Ovary (tissue), 3 donors: ENCODE data around the gene ZFPM1.

Experiments used
- CTCF ChIP-seq, 3 donors: fragments of 450-650 bp in 2 of 3; fragments of 200-600 bp in 1 of 3; IDR thresholded peaks; one replicate each; pipeline versions ENCODE4 v1.5.1 to v1.8.0; 2016 to 2022; ENCODE audit warnings: antibody characterized with exemption in 3 of 3, mild to moderate bottlenecking in 1 of 3
- EP300 ChIP-seq: sonication (generic); formaldehyde crosslinking; IDR thresholded peaks from one replicate; pipeline ENCODE4 v1.6.1; 2017; ENCODE audit warnings: antibody characterized with exemption
- POLR2A ChIP-seq: fragments of 450-650 bp; IDR thresholded peaks from one replicate; pipeline ENCODE4 v1.6.1; 2017; ENCODE audit warnings: antibody characterized with exemption, mild to moderate bottlenecking, moderate library complexity
- donor health status: DM: no; HTN: no; CAD: no.

DNA sequence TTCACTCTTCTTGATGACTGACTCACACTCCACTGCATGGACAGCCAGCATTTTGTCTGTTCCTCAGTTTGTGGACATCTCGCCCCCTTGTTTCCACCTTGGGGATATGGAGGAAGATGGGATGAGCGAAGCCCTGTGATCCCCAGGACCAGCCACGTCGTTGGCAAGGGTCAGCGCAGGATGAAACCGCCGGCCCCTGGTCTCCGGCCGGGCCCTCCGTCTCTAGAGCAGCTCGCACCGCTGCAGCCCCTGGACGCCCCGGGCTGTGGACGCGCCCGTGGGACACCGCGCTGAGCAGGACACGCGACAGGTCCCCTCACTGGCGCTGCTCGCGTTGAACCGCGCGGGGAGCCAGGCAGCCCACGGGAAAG lies 116.5 kb downstream of the ZFPM1 start:
- TF ChIP-seq CTCF (IDR thresholded peaks at IDR 0.05) (no peak), POLR2A (no peak), EP300 (no peak)
